ENCODE results near the gene API5. TPM values are rescaled to one million over a fixed set of nuclear protein-coding genes. Genes with fewer than 3 reads are reported as not detected.

API5 gene
- total and polyA plus RNA-seq, 8 donors: 28.3 to 138 (median 43.7) TPM

DNA sequence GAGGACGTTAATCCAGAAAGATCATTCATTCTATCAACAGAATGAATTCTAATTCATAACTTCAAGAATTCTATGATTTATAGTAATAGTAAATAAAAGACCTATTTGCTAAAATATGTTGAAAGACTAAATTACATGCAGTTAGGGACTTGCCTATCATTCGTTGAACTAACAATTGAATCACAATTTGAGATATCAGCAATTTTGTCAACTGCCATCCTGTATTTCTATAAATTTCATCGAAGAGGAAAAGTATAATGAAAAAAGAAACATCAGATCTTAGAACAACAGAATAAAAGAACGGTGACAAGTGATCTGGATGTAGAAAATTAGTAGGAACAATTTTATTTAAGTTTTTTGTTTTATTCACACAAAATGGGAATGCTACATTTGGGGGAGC, 42.5 kb downstream of the API5 start:
- H3K36me3 ChIP-seq: no peaks in the 10 kb centered on the region
- intact Hi-C loops (cut with DNase I; ENCODE audit: low total_unique reads): no loop called here
- WGBS, 5 donors: 85 to 91% (median 89%) methylated on average over 4 of the region's 4 CpGs
- peaks cover 0 to 9% (median 7%) of the 10 kb centered on the region in 4 donors for H3K4me1 ChIP-seq
- TF ChIP-seq EP300 (IDR thresholded peaks at IDR 0.05) (no peak), POLR2A (IDR thresholded peaks at IDR 0.05) (no peak), POLR2AphosphoS5 (IDR thresholded peaks at IDR 0.05) (no peak)
- TF ChIP-seq, protein P1, sequence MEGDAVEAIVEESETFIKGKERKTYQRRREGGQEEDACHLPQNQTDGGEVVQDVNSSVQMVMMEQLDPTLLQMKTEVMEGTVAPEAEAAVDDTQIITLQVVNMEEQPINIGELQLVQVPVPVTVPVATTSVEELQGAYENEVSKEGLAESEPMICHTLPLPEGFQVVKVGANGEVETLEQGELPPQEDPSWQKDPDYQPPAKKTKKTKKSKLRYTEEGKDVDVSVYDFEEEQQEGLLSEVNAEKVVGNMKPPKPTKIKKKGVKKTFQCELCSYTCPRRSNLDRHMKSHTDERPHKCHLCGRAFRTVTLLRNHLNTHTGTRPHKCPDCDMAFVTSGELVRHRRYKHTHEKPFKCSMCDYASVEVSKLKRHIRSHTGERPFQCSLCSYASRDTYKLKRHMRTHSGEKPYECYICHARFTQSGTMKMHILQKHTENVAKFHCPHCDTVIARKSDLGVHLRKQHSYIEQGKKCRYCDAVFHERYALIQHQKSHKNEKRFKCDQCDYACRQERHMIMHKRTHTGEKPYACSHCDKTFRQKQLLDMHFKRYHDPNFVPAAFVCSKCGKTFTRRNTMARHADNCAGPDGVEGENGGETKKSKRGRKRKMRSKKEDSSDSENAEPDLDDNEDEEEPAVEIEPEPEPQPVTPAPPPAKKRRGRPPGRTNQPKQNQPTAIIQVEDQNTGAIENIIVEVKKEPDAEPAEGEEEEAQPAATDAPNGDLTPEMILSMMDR (IDR thresholded peaks at IDR 0.05): no peak
- no peaks in the 10 kb centered on the region for H3K9me3 ChIP-seq
- no peak for DNase-seq
- no peaks in the 10 kb centered on the region for H3K27me3 ChIP-seq
- H3K27ac ChIP-seq: no peak overlapping the region
- no peak overlapping the region for H3K4me3 ChIP-seq

DNA sequence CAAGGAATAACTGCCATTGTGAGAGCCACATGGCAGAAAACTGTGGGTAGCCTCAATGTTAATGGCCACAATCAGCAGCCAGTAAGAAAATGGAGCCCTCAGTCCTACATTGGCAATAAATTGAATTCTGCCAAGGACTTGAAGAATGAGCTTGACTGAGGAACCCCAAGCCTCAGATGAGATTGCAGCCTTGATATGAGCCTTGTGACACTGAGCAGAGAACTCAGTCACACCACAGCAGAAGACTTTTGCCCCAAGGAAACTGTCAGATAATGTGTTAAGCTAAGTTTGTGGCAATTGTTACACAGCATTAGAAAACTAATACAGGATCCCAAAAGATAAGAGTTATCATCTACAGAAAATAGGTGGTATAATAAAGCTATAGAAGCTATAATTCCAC, 44.5 kb downstream of the API5 start:
- intact Hi-C loops (cut with DNase I; ENCODE audit: low total_unique reads): no loop called here
- TF ChIP-seq EP300 (IDR thresholded peaks at IDR 0.05) (no peak), POLR2A (IDR thresholded peaks at IDR 0.05) (no peak)
- no peak for DNase-seq
- no peaks in the 10 kb centered on the region for H3K36me3 ChIP-seq
- no peaks in the 10 kb centered on the region for H3K9me3 ChIP-seq
- H3K4me1 ChIP-seq: peaks cover 12 to 28% (median 27%) of the 10 kb centered on the region in 4 donors
- H3K4me3 ChIP-seq: no peak overlapping the region
- no peak overlapping the region for H3K27ac ChIP-seq
- no peaks in the 10 kb centered on the region for H3K27me3 ChIP-seq

DNA sequence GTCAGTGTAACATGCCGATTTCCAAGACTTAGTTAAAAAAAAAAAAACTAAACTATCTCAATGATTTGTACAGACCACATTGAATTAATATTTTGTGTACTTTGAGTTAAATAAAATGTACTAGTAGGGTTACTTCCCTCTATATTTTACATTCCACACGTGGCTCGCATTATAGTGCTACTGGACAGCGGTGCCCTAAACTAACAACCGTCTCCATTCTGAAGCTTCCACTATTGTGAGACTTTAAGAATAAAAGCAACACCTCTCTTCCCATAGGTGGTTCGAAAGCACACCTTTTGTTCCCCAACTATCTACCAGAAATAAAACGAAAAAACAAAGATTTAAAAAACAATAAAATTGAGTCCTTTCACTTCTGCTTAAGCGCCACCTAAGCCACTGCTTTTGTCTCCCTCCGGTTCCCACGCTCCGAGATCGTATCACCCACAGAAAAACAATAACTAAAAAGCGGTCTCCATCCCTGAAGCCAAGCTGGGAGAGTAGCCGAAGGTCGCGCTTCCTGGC, 46.5 kb downstream of the API5 start:
- WGBS, 5 donors: 3 to 7% (median 5%) methylated on average over 16 of the region's 16 CpGs
- Histone ChIP-seq H3K27ac (peak overlapping the region; percentile 84 to 97 (median 92)), H3K36me3 (peaks cover 0 to 9% (median 0%) of the 10 kb centered on the region in 4 donors), H3K27me3 (no peaks in the 10 kb centered on the region), H3K9me3 (no peaks in the 10 kb centered on the region), H3K4me3 (peak overlapping the region; percentile 92 to 98 (median 96)), H3K4me1 (peaks cover 12 to 46% (median 33%) of the 10 kb centered on the region in 4 donors)
- no peak for TF ChIP-seq EP300 (IDR thresholded peaks at IDR 0.05)
- TF ChIP-seq POLR2AphosphoS5 (IDR thresholded peaks at IDR 0.05): no peak
- TF ChIP-seq POLR2A (IDR thresholded peaks at IDR 0.05): no peak
- TF ChIP-seq, protein P1 (IDR thresholded peaks at IDR 0.05): no peak
- intact Hi-C loops (cut with DNase I; ENCODE audit: low total_unique reads): no loop called here
- DNase-seq: no peak

DNA sequence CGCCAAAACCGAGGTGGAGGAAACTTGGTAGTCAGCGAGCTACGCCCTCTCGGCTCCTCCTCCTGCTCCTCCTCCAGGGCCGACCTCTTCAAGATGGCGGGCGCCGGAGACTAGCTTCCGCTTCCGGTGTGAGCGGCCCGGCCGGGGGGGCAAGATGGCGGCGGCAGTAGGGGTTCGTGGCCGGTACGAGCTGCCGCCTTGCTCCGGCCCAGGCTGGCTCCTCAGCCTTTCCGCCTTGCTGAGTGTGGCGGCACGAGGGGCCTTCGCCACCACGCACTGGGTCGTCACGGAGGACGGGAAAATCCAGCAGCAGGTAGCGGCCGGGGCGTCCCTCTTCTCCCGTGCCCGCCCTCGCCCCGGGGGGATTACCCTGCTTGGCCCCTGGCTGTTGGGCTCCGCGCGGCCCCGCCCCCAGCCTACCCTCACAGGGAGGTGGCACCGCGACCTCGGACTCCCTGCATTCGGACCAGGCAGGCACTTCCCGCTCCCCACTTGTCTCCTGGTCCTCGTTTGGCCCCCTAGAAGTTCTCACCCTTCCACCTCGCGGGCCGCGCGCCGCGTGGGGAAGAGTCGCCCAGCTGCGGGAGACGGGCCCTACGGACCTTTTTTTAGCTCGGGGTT, 47.1 kb downstream of the API5 start, which contains the start of gene TTC17:
Gene TTC17 (plus strand): TSS at position 120 of the 621 bp plus-strand sequence. CDS start 35 bp downstream, at position 155.
- 0 to 1% (median 0%) methylated on average over 38 to 58 of the region's 58 CpGs for WGBS, 5 donors
- no peaks in the 10 kb centered on the region for H3K27me3 ChIP-seq
- peak within 1 kb of the TSS; percentile 92 to 98 (median 96) for H3K4me3 ChIP-seq
- H3K27ac ChIP-seq: peak within 1 kb of the TSS; percentile 84 to 97 (median 92)
- intact Hi-C loops (cut with DNase I; ENCODE audit: low total_unique reads): no loop called here
- H3K4me1 ChIP-seq: peaks cover 12 to 47% (median 33%) of the 10 kb centered on the region in 4 donors
- peaks cover 0 to 9% (median 0%) of the 10 kb centered on the region in 4 donors for H3K36me3 ChIP-seq
- H3K9me3 ChIP-seq: no peaks in the 10 kb centered on the region
- peak; percentile 71 to 95 (median 84) for TF ChIP-seq POLR2AphosphoS5 (IDR thresholded peaks at IDR 0.05)
- TF ChIP-seq POLR2A (IDR thresholded peaks at IDR 0.05): peak in 1 of 4 donors; percentile 56
- no peak for TF ChIP-seq EP300 (IDR thresholded peaks at IDR 0.05)
- TF ChIP-seq, protein P1 (IDR thresholded peaks at IDR 0.05): no peak
- DNase-seq: peak; percentile 96 to 98

DNA sequence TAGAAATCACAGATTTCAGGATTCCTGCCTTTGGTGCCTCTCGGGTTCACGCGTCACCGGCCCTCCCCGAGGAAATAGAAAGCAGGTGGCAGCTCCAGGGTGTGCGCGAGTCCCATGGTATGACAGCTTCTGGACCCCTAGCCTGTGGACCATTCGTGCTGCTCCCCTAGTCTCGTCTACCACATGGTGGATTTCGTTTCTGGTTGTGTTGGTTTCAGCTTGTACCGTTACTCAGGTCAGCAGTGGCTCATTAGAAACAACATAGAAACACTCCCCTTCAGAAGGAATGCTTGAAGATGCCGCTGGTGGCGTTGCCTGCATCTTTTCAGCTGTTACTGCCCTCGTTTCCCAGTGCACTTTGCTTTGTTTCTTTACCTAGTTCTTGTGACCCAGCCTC, 47.6 kb downstream of the API5 start:
- H3K4me3 ChIP-seq: peak overlapping the region; percentile 92 to 98 (median 96)
- H3K27me3 ChIP-seq: no peaks in the 10 kb centered on the region
- intact Hi-C loops (cut with DNase I; ENCODE audit: low total_unique reads): no loop called here
- H3K4me1 ChIP-seq: peaks cover 12 to 47% (median 33%) of the 10 kb centered on the region in 4 donors
- DNase-seq: peak in 1 of 2 donors; percentile 61
- TF ChIP-seq EP300 (IDR thresholded peaks at IDR 0.05) (no peak), POLR2AphosphoS5 (IDR thresholded peaks at IDR 0.05) (no peak), POLR2A (IDR thresholded peaks at IDR 0.05) (no peak)
- TF ChIP-seq, protein P1 (IDR thresholded peaks at IDR 0.05): no peak
- H3K27ac ChIP-seq: peak overlapping the region; percentile 84 to 97 (median 92)
- H3K36me3 ChIP-seq: peaks cover 0 to 9% (median 0%) of the 10 kb centered on the region in 4 donors
- WGBS, 5 donors: 0 to 1% (median 0%) methylated on average over 14 of the region's 14 CpGs
- no peaks in the 10 kb centered on the region for H3K9me3 ChIP-seq
